Panc1 (cell line): ENCODE results near the gene IFITM2.

ENCODE experiments used
- SIN3A ChIP-seq: IDR thresholded peaks from 2 replicates; pipeline ENCODE4 v1.6.1; 2012; ENCODE audit warnings: low read depth, mild to moderate bottlenecking, low read length, moderate library complexity, borderline replicate concordance; ENCODE audit not compliant: insufficient read depth
- TF ChIP-seq, protein P1 (sequence below): fragments of 450-650 bp; IDR thresholded peaks from 2 replicates; pipeline ENCODE4 v1.5.1; 2017; ENCODE audit warnings: mild to moderate bottlenecking

- TF ChIP-seq SIN3A, result no peak
- TF ChIP-seq, protein P1, sequence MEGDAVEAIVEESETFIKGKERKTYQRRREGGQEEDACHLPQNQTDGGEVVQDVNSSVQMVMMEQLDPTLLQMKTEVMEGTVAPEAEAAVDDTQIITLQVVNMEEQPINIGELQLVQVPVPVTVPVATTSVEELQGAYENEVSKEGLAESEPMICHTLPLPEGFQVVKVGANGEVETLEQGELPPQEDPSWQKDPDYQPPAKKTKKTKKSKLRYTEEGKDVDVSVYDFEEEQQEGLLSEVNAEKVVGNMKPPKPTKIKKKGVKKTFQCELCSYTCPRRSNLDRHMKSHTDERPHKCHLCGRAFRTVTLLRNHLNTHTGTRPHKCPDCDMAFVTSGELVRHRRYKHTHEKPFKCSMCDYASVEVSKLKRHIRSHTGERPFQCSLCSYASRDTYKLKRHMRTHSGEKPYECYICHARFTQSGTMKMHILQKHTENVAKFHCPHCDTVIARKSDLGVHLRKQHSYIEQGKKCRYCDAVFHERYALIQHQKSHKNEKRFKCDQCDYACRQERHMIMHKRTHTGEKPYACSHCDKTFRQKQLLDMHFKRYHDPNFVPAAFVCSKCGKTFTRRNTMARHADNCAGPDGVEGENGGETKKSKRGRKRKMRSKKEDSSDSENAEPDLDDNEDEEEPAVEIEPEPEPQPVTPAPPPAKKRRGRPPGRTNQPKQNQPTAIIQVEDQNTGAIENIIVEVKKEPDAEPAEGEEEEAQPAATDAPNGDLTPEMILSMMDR, result no peak
Observed at GRCh38 chr11:303363-303762, 4.3 kb upstream of the IFITM2 start.
